Muscle of leg (tissue), 11 donors: ENCODE data around the gene MMRN1. TPM values are rescaled to one million over a fixed set of nuclear protein-coding genes. Genes with fewer than 3 reads are reported as not detected.
A peak's percentile ranks its signal among the peaks of the same experiment; 100 is the strongest.

Experiments used
- DNase-seq: peaks from one replicate; pipeline ENCODE4 v3.0.0; 2013
- H3K27ac ChIP-seq: one replicate; pipeline ENCODE4 v1.5.1; 2013; ENCODE audit warnings: mild to moderate bottlenecking, low read length, control low read depth
- H3K27me3 ChIP-seq: one replicate; pipeline ENCODE4 v1.6.1; 2013; ENCODE audit warnings: low read length; ENCODE audit not compliant: control insufficient read depth, insufficient read depth
- H3K36me3 ChIP-seq: one replicate; pipeline ENCODE4 v1.6.1; 2013; ENCODE audit warnings: low read length; ENCODE audit not compliant: control insufficient read depth, insufficient read depth
- H3K4me1 ChIP-seq: one replicate; pipeline ENCODE4 v1.6.1; 2013; ENCODE audit warnings: low read length; ENCODE audit not compliant: control insufficient read depth, insufficient read depth
- H3K4me3 ChIP-seq: one replicate; pipeline ENCODE4 v1.5.1; 2013; ENCODE audit warnings: low read length, control low read depth
- H3K9me3 ChIP-seq: replicated peaks from 2 replicates; pipeline ENCODE4 v1.6.1; 2013; ENCODE audit warnings: low read depth, low read length; ENCODE audit not compliant: control insufficient read depth
- WGBS: methylation state at CpG from one replicate; pipeline ENCODE4 v1.1.5; 2013; ENCODE audit warnings: missing lambda C conversion rate; ENCODE audit not compliant: insufficient coverage; 5-methylcytosine and 5-hydroxymethylcytosine counted together
- polyA plus RNA-seq, 8 donors: library from polyadenylated mRNA; unstranded; fragments of 120-200 nt; gene quantifications; one replicate each; pipeline versions ENCODE4 v1.2.1 to v1.2.3, GENCODE V29; 2013; ENCODE audit warnings: inconsistent platforms in 1 of 8, low replicate concordance in 1 of 8; ENCODE audit not compliant: insufficient read length in 8 of 8, insufficient read depth in 1 of 8
- total RNA-seq: library from RNA; stranded (reverse); fragments of 120-200 nt; gene quantifications from one replicate; pipeline ENCODE4 v1.2.4, GENCODE V29; 2013

Gene MMRN1
- total and polyA plus RNA-seq, 9 donors, result 1.4 to 8.8 (median 6.4) TPM

GRCh38 chr4:89906777-89907521 lies 12.3 kb downstream of the MMRN1 start:
- H3K4me1 ChIP-seq, result no peaks in the 10 kb centered on the region
- H3K27ac ChIP-seq, result no peak overlapping the region
- no peaks in the 10 kb centered on the region for H3K9me3 ChIP-seq
- no peak overlapping the region for H3K4me3 ChIP-seq
- DNase-seq, result no peak
- no CpG with 5 or more reads among the region's 1 CpG for WGBS
- no peaks in the 10 kb centered on the region for H3K27me3 ChIP-seq
- no peaks in the 10 kb centered on the region for H3K36me3 ChIP-seq

DNA sequence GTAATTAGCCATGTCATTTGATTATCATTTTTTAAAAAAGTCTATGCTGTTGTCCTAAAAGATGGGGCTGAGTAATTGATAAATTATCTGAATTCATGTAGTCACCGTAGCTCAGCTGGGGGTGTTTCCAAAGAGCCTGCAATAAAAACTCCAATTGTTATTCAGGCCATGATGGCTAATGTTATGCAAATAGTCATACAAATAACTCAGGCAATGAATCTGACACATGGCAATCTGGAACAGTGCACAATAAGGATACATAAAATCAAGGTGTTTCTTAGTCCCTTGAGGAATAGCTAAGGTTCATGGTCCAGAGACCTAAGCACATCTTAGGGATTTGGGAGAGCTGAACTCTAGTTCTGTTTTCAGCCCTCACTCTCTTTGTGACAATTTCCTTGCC lies 15.2 kb downstream of the MMRN1 start:
- no peaks in the 10 kb centered on the region for H3K9me3 ChIP-seq
- H3K27me3 ChIP-seq, result no peaks in the 10 kb centered on the region
- WGBS, result no CpG with 5 or more reads among the region's 1 CpG
- H3K4me1 ChIP-seq, result no peaks in the 10 kb centered on the region
- no peak for DNase-seq
- H3K36me3 ChIP-seq, result no peaks in the 10 kb centered on the region
- H3K4me3 ChIP-seq, result no peak overlapping the region
- no peak overlapping the region for H3K27ac ChIP-seq

- Histone ChIP-seq H3K9me3 (no peaks in the 10 kb centered on the region), H3K27me3 (no peaks in the 10 kb centered on the region), H3K4me3 (no peak overlapping the region), H3K27ac (no peak overlapping the region), H3K36me3 (no peaks in the 10 kb centered on the region), H3K4me1 (no peaks in the 10 kb centered on the region)
- no CpG with 5 or more reads among the region's 1 CpG for WGBS
- no peak for DNase-seq
Measured at GRCh38 chr4:89913623-89914022, 19.0 kb downstream of the MMRN1 start.

- no CpG with 5 or more reads among the region's 1 CpG for WGBS
- Histone ChIP-seq H3K4me1 (no peaks in the 10 kb centered on the region), H3K36me3 (no peaks in the 10 kb centered on the region), H3K27me3 (no peaks in the 10 kb centered on the region), H3K4me3 (no peak overlapping the region), H3K27ac (no peak overlapping the region), H3K9me3 (no peaks in the 10 kb centered on the region)
- DNase-seq, result no peak
Measured at GRCh38 chr4:89914609-89915550, 20.2 kb downstream of the MMRN1 start.

DNA sequence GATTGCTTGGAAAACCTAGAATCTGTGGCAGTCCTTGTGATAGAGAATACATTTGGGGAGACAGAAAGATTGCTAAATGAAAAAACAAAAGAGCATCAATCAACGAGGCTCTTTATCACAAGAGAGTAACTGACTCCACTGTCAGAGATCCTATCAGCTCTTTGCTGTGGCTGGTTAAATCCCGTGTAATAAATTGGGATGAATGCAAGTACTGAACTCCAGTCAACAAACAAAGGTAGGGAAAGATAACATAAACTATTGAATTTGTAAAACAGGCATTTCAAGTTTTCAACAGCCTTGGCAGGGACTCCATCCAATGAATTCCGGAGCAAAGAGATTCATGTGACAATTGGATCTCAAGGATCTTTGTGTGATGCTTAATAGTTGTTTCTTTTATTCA lies 21.3 kb downstream of the MMRN1 start:
- no peak for DNase-seq
- no peak overlapping the region for H3K4me3 ChIP-seq
- H3K27ac ChIP-seq, result no peak overlapping the region
- WGBS, result no CpG with 5 or more reads among the region's 3 CpGs
- H3K36me3 ChIP-seq, result no peaks in the 10 kb centered on the region
- H3K9me3 ChIP-seq, result no peaks in the 10 kb centered on the region
- H3K4me1 ChIP-seq, result no peaks in the 10 kb centered on the region
- H3K27me3 ChIP-seq, result no peaks in the 10 kb centered on the region

DNA sequence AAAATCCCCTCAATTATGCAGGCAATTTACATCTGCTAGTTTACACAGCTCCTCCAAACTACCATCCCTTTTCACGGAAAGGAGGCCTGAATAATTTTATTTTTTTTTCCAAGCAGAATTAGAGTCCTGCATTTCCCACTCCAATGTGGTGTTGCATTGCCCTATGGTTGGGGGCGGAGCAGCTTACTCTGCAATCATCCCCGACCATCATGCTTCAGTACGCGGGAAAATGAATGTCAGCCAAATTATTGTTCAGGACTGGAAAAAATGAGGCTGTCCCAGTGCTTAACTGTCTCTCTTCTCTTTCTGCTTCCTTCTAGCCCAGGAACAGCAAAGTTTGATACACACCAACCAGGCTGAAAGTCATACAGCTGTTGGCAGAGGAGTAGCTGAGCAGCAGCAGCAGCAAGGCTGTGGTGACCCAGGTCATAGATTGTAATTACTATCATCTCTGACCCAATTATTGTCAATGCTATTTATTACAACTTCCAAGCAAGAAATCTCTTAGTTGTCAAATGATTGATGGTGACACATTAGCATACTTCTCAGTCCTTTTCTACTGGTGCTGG lies 28.3 kb downstream of the MMRN1 start:
- H3K4me1 ChIP-seq, result no peaks in the 10 kb centered on the region
- no peaks in the 10 kb centered on the region for H3K36me3 ChIP-seq
- WGBS, result 47% methylated on average over 4 of the region's 5 CpGs
- H3K27ac ChIP-seq, result no peak overlapping the region
- no peaks in the 10 kb centered on the region for H3K27me3 ChIP-seq
- peak; percentile 6 for DNase-seq
- no peaks in the 10 kb centered on the region for H3K9me3 ChIP-seq
- no peak overlapping the region for H3K4me3 ChIP-seq

GRCh38 chr4:89928838-89929237 lies 34.2 kb downstream of the MMRN1 start:
- Histone ChIP-seq H3K36me3 (no peaks in the 10 kb centered on the region), H3K4me1 (no peaks in the 10 kb centered on the region), H3K4me3 (no peak overlapping the region), H3K9me3 (no peaks in the 10 kb centered on the region), H3K27me3 (no peaks in the 10 kb centered on the region), H3K27ac (no peak overlapping the region)
- 60% methylated on average over 1 of the region's 4 CpGs for WGBS
- DNase-seq, result no peak

GRCh38 chr4:89929425-89930159 lies 34.9 kb downstream of the MMRN1 start:
- no peak for DNase-seq
- no CpG with 5 or more reads among the region's 4 CpGs for WGBS

GRCh38 chr4:89939546-89939945 lies 44.9 kb downstream of the MMRN1 start:
- Histone ChIP-seq H3K9me3 (no peaks in the 10 kb centered on the region), H3K36me3 (no peaks in the 10 kb centered on the region), H3K27ac (no peak overlapping the region), H3K4me3 (no peak overlapping the region), H3K4me1 (no peaks in the 10 kb centered on the region), H3K27me3 (no peaks in the 10 kb centered on the region)
- WGBS, result no CpG with 5 or more reads among the region's 2 CpGs
- DNase-seq, result peak; percentile 5

More at GRCh38 chr4:89929425-89930159, 34.9 kb downstream of the MMRN1 start:
- Histone ChIP-seq H3K9me3 (no peaks in the 10 kb centered on the region), H3K36me3 (no peaks in the 10 kb centered on the region), H3K4me3 (no peak overlapping the region), H3K27me3 (no peaks in the 10 kb centered on the region), H3K4me1 (no peaks in the 10 kb centered on the region), H3K27ac (no peak overlapping the region)

GRCh38 chr4:89939994-89940393 lies 45.3 kb downstream of the MMRN1 start:
- no peaks in the 10 kb centered on the region for H3K9me3 ChIP-seq
- peak; percentile 80 for DNase-seq

More at GRCh38 chr4:89939994-89940393, 45.3 kb downstream of the MMRN1 start:
- Histone ChIP-seq H3K4me3 (no peak overlapping the region), H3K36me3 (no peaks in the 10 kb centered on the region), H3K4me1 (no peaks in the 10 kb centered on the region), H3K27ac (no peak overlapping the region), H3K27me3 (no peaks in the 10 kb centered on the region)
